ENCODE data around the gene XRCC6. TPM values are rescaled to one million over a fixed set of nuclear protein-coding genes. Genes with fewer than 3 reads are reported as not detected.

The XRCC6 gene
- polyA plus RNA-seq, 3 donors = 58.6 to 286 (median 267) TPM

GRCh38 chr22:41603873-41604332, 17.2 kb upstream of the XRCC6 start:
- no peak overlapping the region for H2AFZ ChIP-seq (ENCODE audit: insufficient read depth, low read depth, low read length, poor library complexity, severe bottlenecking)
- H3K9me3 ChIP-seq (replicated peaks in 1 of 2; ENCODE audit: control insufficient read depth in 1 of 2, insufficient read depth in 1 of 2, low read length in 2 of 2) = no peaks in the 10 kb centered on the region
- H4K20me1 ChIP-seq (ENCODE audit: insufficient read depth, low read length) = peaks cover 17% of the 10 kb centered on the region
- WGBS (ENCODE audit: insufficient coverage) = no CpG with 5 or more reads among the region's 4 CpGs
- H3K79me2 ChIP-seq (ENCODE audit: insufficient read depth, low read length) = no peaks in the 10 kb centered on the region
- peaks cover 84 to 89% of the 10 kb centered on the region in 2 donors for H3K36me3 Mint-ChIP-seq
- no peaks in the 10 kb centered on the region for H3K4me1 ChIP-seq (ENCODE audit: control insufficient read depth in 1 of 2, insufficient read depth in 2 of 2, low read length in 2 of 2)
- H3K4me2 ChIP-seq (replicated peaks; ENCODE audit: extremely low read depth, low read length, poor library complexity, severe bottlenecking) = no peak overlapping the region
- H3K27me3 ChIP-seq (ENCODE audit: control insufficient read depth in 2 of 2, insufficient read depth in 2 of 2, low read length in 2 of 2) = no peaks in the 10 kb centered on the region
- H3K27ac Mint-ChIP-seq = peak overlapping the region in 1 of 7 donors; percentile 41
- peaks cover 60 to 99% of the 10 kb centered on the region in 2 donors for H3K36me3 ChIP-seq (replicated peaks in 1 of 2; ENCODE audit: control insufficient read depth in 1 of 2, insufficient read depth in 2 of 2, low read length in 2 of 2)
- no peak overlapping the region for H3K4me3 Mint-ChIP-seq
- DNase-seq = no peak
- intact Hi-C loops (cut with micrococcal nuclease) = no loop called here
- no peak overlapping the region for H3K9ac ChIP-seq (ENCODE audit: insufficient read depth, low read length, poor library complexity, severe bottlenecking)
- H3K4me3 ChIP-seq (replicated peaks in 1 of 3; ENCODE audit: low read depth in 2 of 3, low read length in 3 of 3) = no peak overlapping the region
- peaks cover 0 to 4% (median 0%) of the 10 kb centered on the region in 7 donors for H3K9me3 Mint-ChIP-seq
- H3K4me1 Mint-ChIP-seq = no peaks in the 10 kb centered on the region
- TF ChIP-seq CTCF (IDR thresholded peaks at IDR 0.05) = no peak
- peaks cover 0 to 6% (median 3%) of the 10 kb centered on the region in 3 donors for H3K27me3 Mint-ChIP-seq (ENCODE audit: low read depth in 3 of 3)
- H3K27ac ChIP-seq (ENCODE audit: low read depth in 1 of 2, low read length in 2 of 2) = no peak overlapping the region

GRCh38 chr22:41608386-41608785, 12.7 kb upstream of the XRCC6 start:
- Histone ChIP-seq H3K27ac (ENCODE audit: low read depth in 1 of 2, low read length in 2 of 2) (no peak overlapping the region), H3K9ac (ENCODE audit: insufficient read depth, low read length, poor library complexity, severe bottlenecking) (no peak overlapping the region), H3K27me3 (ENCODE audit: control insufficient read depth in 2 of 2, insufficient read depth in 2 of 2, low read length in 2 of 2) (no peaks in the 10 kb centered on the region), H3K4me2 (replicated peaks; ENCODE audit: extremely low read depth, low read length, poor library complexity, severe bottlenecking) (no peak overlapping the region), H3K9me3 (replicated peaks in 1 of 2; ENCODE audit: control insufficient read depth in 1 of 2, insufficient read depth in 1 of 2, low read length in 2 of 2) (no peaks in the 10 kb centered on the region), H3K4me3 (replicated peaks in 1 of 3; ENCODE audit: low read depth in 2 of 3, low read length in 3 of 3) (no peak overlapping the region), H3K36me3 (replicated peaks in 1 of 2; ENCODE audit: control insufficient read depth in 1 of 2, insufficient read depth in 2 of 2, low read length in 2 of 2) (peaks cover 33 to 78% of the 10 kb centered on the region in 2 donors), H3K79me2 (ENCODE audit: insufficient read depth, low read length) (peaks cover 7% of the 10 kb centered on the region), H2AFZ (ENCODE audit: insufficient read depth, low read depth, low read length, poor library complexity, severe bottlenecking) (no peak overlapping the region), H4K20me1 (ENCODE audit: insufficient read depth, low read length) (peaks cover 40% of the 10 kb centered on the region), H3K4me1 (ENCODE audit: control insufficient read depth in 1 of 2, insufficient read depth in 2 of 2, low read length in 2 of 2) (no peaks in the 10 kb centered on the region)
- intact Hi-C loops (cut with micrococcal nuclease) = no loop called here
- Mint-ChIP-seq H3K9me3 (peaks cover 0 to 2% (median 0%) of the 10 kb centered on the region in 7 donors), H3K27me3 (ENCODE audit: low read depth in 3 of 3) (peaks cover 3 to 7% (median 5%) of the 10 kb centered on the region in 3 donors), H3K4me3 (no peak overlapping the region), H3K4me1 (no peaks in the 10 kb centered on the region), H3K27ac (peak overlapping the region in 1 of 7 donors; percentile 85), H3K36me3 (peaks cover 60 to 77% of the 10 kb centered on the region in 2 donors)
- no peak for TF ChIP-seq CTCF (IDR thresholded peaks at IDR 0.05)
- DNase-seq = no peak
- WGBS (ENCODE audit: insufficient coverage) = 95% methylated on average over 2 of the region's 3 CpGs
